HG03066 (cell line): ENCODE data around the gene RBP2.

Source experiments
- ATAC-seq: cut with Tn5 transposase; IDR thresholded peaks from one replicate; pipeline ENCODE4 v1.9.1; 2021; ENCODE audit warnings: low read depth; ENCODE audit not compliant: unreplicated experiment

RBP2 gene

GRCh38 chr3:139482206-139482605 lies 5.9 kb upstream of the RBP2 start:
- ATAC-seq: no peak

DNA sequence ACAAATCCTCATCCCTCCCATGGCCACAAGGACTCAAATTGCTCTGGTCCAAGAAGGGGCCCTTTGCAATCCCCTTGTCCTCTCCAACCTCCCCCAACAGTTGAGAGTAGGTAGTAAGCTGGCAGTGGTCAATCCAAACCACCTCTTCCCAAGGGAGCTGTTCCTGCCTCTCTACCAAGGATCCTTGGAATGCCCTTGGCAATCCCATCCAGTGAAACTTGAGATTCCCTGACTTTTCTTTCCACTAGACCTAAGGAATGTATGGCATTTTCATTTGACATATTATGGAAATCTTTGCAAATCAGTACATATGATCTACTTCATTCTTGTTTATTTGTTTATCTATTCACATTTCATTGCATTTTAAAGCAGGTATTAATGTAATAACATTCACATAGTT lies 4.8 kb upstream of the RBP2 start:
- no peak for ATAC-seq

DNA sequence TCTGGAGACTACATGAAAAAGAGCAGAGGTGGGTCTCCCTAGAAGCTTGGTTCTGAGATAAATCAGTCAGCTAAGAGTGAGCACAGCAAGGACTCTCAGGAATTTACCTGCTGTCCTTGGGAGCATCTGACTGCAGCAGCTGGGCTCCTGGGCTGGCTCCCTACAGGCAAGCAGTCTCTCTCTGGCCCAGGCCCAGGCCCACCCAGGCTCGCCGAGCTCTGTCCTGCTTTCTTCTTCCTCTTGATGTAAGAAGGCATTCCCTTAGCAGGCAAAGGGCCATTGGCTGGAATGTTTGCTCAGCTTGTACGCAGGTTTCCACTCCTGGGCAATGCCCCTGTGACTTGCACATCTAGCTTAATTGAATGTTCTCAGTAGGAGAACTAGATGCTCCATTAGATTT lies 4.3 kb upstream of the RBP2 start:
- ATAC-seq: no peak

DNA sequence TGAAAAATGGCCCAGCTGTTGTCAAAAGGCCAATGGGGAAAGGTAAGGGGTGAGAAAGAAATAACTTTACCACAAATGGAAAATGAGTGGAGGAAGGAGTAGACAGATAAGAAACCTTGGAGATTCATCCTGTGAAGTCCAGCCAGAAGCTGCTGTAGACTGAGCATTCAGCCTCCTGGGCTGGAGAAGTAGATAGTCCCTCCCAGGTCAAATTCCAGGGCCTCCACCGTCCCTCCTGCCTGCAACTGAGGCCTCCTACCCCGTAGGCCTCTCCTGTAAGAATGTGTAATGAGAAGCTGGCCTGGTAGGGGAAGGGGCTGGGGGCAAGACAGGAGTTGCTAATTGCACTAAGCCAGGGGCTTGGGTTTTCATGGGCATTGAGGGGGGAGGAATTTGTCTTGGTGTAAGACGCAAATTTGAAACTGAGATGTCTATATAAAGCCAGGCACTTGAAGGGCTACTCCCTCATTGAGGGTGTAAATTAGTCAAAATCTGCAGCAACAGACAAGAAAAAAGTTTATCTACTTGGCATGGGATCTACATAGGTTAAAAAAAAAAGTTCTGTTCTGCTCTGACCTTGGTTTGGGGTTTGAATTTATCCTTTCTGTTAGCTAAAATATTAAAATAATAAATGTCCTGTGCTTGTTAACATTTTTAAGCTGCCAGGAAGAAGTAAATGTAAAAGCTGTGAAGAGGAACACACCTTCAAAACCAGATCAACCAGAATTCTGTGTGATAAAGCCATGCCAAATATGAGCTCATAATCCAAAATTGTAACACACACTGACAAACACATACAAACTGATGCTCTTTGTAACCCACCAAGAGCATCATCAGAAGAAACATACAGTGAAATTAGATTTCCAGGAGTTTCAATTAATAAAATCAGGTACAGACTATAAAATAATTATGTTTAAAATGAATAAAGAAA lies 1.7 kb upstream of the RBP2 start:
- ATAC-seq: no peak

DNA sequence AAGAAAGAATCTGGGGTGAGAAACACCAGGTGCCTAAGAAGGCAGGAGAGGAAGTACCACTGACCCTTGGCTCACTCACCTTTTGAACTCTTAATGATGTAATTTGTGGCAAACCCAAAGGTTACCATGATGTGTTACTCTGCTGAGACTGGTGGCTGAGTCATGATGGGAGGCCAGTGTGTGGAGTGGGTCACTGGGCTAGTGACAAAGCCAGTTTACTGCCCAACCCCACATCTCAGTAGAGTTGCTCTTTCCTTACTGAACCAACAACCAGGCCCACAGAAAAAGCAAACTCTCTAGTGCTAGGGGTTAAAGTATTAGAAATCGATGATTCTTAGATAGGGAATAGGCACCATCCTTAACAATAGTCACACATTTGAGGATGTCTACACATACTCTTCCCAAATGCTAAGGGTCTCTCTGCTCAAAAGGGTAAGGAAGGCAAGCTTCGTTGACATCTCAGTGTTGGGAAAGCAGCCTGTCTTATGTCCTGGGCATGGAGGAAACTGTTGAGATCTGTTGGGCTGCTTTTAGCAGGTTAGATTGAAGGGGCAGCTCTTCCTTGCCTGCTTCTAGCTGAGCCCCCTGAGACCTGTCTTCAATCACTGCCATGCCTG lies 3.1 kb downstream of the RBP2 start:
- ATAC-seq: no peak

DNA sequence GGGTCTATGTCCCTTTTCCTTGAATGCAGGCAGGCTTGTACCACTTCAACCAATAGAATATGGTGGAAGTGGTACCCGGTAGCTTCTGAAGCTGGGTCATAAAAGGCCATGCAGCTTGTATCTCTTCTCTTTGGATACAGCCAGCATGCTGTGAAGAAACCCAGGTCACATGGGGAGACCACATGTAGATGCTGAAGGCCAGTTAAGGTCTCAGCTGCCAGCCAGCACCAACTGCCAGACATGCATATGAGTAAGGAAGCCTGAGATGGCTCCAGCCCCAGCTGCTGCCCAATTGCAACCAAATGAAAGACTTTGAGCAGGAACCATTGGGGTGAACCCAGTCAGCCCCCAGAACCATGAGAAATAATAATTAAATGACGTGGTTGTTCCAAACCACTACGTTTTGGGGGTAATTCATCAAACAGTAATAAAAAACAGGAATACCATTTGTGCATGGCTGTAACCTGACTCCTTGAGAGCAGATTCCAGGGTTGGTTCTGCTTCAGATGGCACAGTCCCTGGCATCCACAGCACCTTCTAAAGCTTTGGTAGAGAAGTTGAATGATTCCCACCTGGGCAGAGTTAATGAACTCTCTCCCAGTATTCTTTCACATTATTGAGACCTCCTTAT lies 3.8 kb downstream of the RBP2 start:
- ATAC-seq: no peak

- no peak for ATAC-seq
These were observed 6.1 kb downstream of the RBP2 start for GRCh38 chr3:139470199-139470598.

GRCh38 chr3:139468399-139468798 lies 7.9 kb downstream of the RBP2 start:
- no peak for ATAC-seq

- no peak for ATAC-seq
These were observed 10.0 kb downstream of the RBP2 start for GRCh38 chr3:139466360-139466759.

- ATAC-seq: no peak
These were observed 10.7 kb downstream of the RBP2 start for GRCh38 chr3:139465636-139466035.

- no peak for ATAC-seq
These were observed 12.8 kb downstream of the RBP2 start for GRCh38 chr3:139463466-139463865.

DNA sequence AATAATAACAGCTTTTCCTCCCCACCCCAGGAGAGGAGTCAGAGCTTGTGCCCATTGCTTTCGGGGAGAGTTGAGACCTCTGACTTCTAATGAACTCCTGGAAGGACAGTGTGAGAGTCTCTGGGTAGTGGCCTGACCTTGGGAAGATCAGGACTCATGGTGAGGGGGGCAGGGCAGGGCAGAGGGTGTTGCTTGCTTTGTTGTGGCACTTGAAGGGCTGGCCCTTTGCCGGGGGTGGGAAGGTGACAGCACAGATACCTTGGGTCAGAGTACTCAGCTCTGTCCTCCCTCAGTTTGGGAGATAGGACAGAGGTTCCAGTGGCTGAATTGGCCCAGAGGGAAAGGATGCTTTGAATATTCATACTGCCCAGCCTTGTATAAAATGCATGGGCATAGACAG lies 15.8 kb downstream of the RBP2 start:
- no peak for ATAC-seq

DNA sequence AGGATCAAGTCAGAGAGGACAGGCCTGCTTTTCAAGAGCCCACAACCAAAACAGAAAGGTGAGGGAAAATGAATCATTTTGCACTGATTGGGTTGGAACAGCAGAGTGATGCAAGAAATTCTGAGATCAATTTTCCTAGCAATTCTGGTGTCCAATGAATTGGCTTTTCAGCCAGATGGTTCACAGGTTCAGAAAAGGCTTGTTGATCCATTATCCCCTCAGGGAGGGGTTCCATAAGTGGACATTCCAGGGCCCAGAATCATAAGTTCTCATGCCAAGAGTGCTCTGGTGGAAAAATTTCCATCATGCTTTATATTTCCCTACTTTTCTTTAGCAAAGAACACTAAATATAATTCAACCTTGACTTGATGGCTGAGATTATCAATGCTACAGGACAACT lies 16.2 kb downstream of the RBP2 start:
- no peak for ATAC-seq

DNA sequence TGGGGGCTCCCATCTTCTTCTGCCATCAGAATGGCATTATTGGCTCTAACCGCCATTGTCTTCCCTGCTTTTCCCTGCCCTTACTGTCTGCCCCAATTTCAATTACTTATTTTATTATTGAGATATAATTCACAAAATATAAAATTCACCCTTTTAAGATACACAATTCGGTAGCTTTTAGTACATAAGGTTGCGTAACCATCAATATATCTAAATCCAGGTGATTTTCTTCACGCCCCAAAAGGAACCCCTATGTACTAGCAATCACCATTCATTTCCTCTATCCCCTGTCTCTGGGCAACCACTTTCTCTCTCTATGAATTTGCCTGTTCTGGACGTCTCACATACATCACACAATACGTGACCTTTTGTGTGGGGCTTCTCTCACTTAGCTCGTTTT lies 18.0 kb downstream of the RBP2 start:
- no peak for ATAC-seq

- no peak for ATAC-seq
These were observed 19.2 kb downstream of the RBP2 start for GRCh38 chr3:139457066-139457465.

- no peak for ATAC-seq
These were observed 19.9 kb downstream of the RBP2 start for GRCh38 chr3:139456386-139456785.

GRCh38 chr3:139455855-139456254 lies 20.5 kb downstream of the RBP2 start:
- no peak for ATAC-seq

- ATAC-seq: no peak
These were observed 21.1 kb downstream of the RBP2 start for GRCh38 chr3:139455206-139455605.

DNA sequence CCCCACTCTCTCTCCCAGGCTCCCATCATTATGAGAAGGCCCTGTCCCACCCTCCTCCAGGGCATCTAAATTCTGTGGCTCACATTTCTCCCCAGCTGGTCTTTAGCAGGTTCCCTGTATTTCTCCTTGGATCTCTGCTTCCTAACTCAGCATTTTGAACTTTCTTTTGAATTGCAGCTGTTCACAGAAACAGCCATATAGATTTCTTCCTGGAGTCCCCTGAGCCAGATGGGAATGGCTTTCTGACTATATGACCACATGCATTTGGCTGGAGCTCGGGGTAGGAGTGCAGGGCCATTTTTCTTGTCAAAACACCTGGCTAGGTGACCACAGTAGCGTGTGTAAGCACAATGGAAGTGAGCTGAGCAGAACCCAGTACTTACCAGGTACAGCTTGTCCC lies 22.0 kb downstream of the RBP2 start:
- ATAC-seq: no peak

DNA sequence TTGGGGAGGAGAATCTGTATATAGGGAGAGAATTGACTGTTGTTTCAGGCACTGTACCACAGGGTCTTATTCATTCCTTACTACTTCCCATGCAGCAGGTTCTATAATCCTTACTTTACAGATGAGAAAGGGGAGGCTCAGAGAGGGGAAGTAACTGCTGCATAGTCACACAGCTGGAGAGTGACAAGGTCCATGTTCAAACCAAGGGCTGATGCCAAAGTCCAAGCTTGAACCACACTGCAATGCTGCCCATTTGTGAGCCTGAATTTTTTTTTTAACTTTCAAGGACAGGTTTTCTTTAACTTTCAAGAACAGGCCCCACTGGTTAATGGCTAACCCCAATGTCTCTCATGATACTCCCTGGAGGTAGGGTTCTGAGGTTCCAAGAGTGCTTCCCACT lies 26.2 kb downstream of the RBP2 start:
- ATAC-seq: no peak

DNA sequence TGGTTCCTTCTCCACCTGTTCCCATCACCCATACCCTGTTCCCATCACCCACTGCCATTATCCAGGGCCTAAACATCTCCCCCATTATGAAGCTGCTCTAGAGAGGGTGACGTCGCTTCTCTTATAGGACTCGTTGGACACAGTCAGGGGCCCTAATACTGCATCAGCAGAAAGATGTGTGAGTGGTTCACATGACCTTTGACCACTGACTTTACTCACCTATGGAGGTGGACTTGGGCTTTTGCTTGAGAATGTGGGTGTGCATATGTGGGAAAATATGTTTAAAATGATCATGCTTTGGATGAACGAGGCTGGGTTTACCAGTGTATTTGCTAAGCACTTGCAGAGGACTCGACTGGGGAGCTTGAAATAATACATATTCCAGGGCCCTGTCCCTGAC lies 26.8 kb downstream of the RBP2 start:
- no peak for ATAC-seq

- ATAC-seq: no peak
These were observed 28.2 kb downstream of the RBP2 start for GRCh38 chr3:139448104-139448503.
